HEK293T (cell line): ENCODE data around the gene CYP27C1.

Experiments
- CTCF ChIA-PET: fragments of 350-600 bp; formaldehyde crosslinking; extraction: SDS; loops from one replicate; lab custom pipeline; 2021; ENCODE audit warnings: antibody characterized with exemption, inconsistent platforms; lab: Yijun Ruan, JAX
- POLR2A ChIA-PET: fragments of 350-600 bp; formaldehyde crosslinking; extraction: SDS; loops from one replicate; lab custom pipeline; 2020; ENCODE audit warnings: antibody characterized with exemption, inconsistent platforms; lab: Yijun Ruan, JAX
- DNase-seq: peaks from one replicate; pipeline ENCODE4 v3.0.0; 2012; ENCODE audit warnings: mixed read lengths; ENCODE audit errors: extremely low spot score
- ARNT ChIP-seq: fragments of 450-650 bp; IDR thresholded peaks from 2 replicates; pipeline ENCODE4 v1.6.1; 2017; ENCODE audit warnings: mild to moderate bottlenecking
- BHLHE40 ChIP-seq: fragments of 450-650 bp; IDR thresholded peaks from 2 replicates; pipeline ENCODE4 v1.6.1; 2016; ENCODE audit warnings: mild to moderate bottlenecking, moderate library complexity, borderline replicate concordance
- CTBP1 ChIP-seq: fragments of 450-650 bp; IDR thresholded peaks from 2 replicates; pipeline ENCODE4 v1.6.1; 2016; ENCODE audit warnings: borderline replicate concordance
- ELF4 ChIP-seq: fragments of 450-650 bp; IDR thresholded peaks from 2 replicates; pipeline ENCODE4 v1.6.1; 2017; ENCODE audit warnings: antibody characterized with exemption
- FOXA1 ChIP-seq: fragments of 450-650 bp; IDR thresholded peaks from 2 replicates; pipeline ENCODE4 v1.6.1; 2016; ENCODE audit warnings: mild to moderate bottlenecking
- FOXK2 ChIP-seq: fragments of 450-650 bp; IDR thresholded peaks from 2 replicates; pipeline ENCODE4 v1.6.1; 2016; ENCODE audit warnings: mild to moderate bottlenecking
- FOXM1 ChIP-seq: fragments of 450-650 bp; IDR thresholded peaks from 2 replicates; pipeline ENCODE4 v1.6.1; 2017; ENCODE audit warnings: mild to moderate bottlenecking, borderline replicate concordance
- HDGF ChIP-seq: fragments of 450-650 bp; IDR thresholded peaks from 2 replicates; pipeline ENCODE4 v1.6.1; 2017; ENCODE audit warnings: antibody characterized with exemption, borderline replicate concordance
- L3MBTL2 ChIP-seq: fragments of 450-650 bp; conservative IDR thresholded peaks from 2 replicates; pipeline ENCODE4 v1.6.1; 2016; ENCODE audit warnings: mild to moderate bottlenecking
- LEF1 ChIP-seq: fragments of 450-650 bp; IDR thresholded peaks from 2 replicates; pipeline ENCODE4 v1.6.1; 2017; ENCODE audit warnings: mild to moderate bottlenecking, borderline replicate concordance
- NFRKB ChIP-seq: fragments of 450-650 bp; IDR thresholded peaks from 2 replicates; pipeline ENCODE4 v1.6.1; 2016; ENCODE audit warnings: mild to moderate bottlenecking, moderate library complexity
- SP1 ChIP-seq: fragments of 450-650 bp; IDR thresholded peaks from 2 replicates; pipeline ENCODE4 v1.6.1; 2017
- SUZ12 ChIP-seq: fragments of 450-650 bp; IDR thresholded peaks from 2 replicates; pipeline ENCODE4 v1.6.1; 2016; ENCODE audit warnings: mild to moderate bottlenecking
- TARDBP ChIP-seq: fragments of 450-650 bp; IDR thresholded peaks from 2 replicates; pipeline ENCODE4 v1.6.1; 2016
- ZNF384 ChIP-seq: fragments of 450-650 bp; IDR thresholded peaks from 2 replicates; pipeline ENCODE4 v1.6.1; 2016
- TF ChIP-seq, protein P1 (sequence below): fragments of 450-650 bp; IDR thresholded peaks from 2 replicates; pipeline ENCODE4 v1.6.1; 2016

Gene CYP27C1

GRCh38 chr2:127161176-127162136 is 58.6 kb downstream of the CYP27C1 start:
- TF ChIP-seq TARDBP (no peak), ZNF384 (no peak), FOXA1 (no peak)
- ChIA-PET CTCF (interaction anchor here (0.9 kb wide), 1 partner anchor 36 kb away, joined by 4 read pairs; no protein-coding TSS in a partner anchor), POLR2A (interaction anchor here (0.7 to 1.3 kb wide), 2 partner anchors 9 to 132 kb away, joined by 3 to 4 read pairs; partner anchors contain the start of gene ERCC3)
- DNase-seq: no peak

- ChIA-PET CTCF (interaction anchor here (0.9 kb wide), 1 partner anchor 37 kb away, joined by 4 read pairs; no protein-coding TSS in a partner anchor), POLR2A (interaction anchor here (1.3 kb wide), 1 partner anchor 133 kb away, joined by 4 read pairs; the partner anchor contains the start of gene ERCC3)
- TF ChIP-seq ZNF384: no peak
- no peak for TF ChIP-seq NFRKB
- no peak for TF ChIP-seq FOXK2
- no peak for DNase-seq
Measured at GRCh38 chr2:127160676-127161075, 59.4 kb downstream of the CYP27C1 start.

DNA sequence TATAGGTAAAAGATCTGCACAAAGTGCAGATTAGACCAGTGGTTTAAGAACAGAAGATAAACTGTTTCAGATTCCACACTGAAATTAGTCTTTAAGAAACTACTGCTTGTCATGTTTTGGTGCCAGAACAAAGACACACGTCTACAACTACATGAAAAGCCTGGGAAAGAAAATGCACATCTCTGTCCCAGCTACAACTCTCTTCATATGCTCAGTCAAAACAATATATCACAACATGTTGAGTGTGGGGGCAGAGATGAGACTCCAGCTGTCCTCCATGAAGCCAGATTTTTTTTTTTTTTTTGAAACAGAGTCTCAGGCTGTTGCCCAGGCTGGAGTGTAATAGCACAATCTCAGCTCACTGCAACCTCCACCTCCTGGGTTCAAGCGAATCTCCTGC is 60.6 kb downstream of the CYP27C1 start:
- CTCF ChIA-PET: interaction anchor here (0.6 to 0.7 kb wide), 2 partner anchors 25 to 1439 kb away, joined by 3 to 4 read pairs; no protein-coding TSS in a partner anchor
- POLR2A ChIA-PET: no interaction called here
- no peak for DNase-seq
- no peak for TF ChIP-seq ELF4
- no peak for TF ChIP-seq FOXK2
- no peak for TF ChIP-seq ARNT
- no peak for TF ChIP-seq TARDBP
- TF ChIP-seq FOXM1: no peak
- no peak for TF ChIP-seq SP1
- TF ChIP-seq LEF1: no peak
- no peak for TF ChIP-seq BHLHE40
- no peak for TF ChIP-seq SUZ12
- TF ChIP-seq, protein P1, sequence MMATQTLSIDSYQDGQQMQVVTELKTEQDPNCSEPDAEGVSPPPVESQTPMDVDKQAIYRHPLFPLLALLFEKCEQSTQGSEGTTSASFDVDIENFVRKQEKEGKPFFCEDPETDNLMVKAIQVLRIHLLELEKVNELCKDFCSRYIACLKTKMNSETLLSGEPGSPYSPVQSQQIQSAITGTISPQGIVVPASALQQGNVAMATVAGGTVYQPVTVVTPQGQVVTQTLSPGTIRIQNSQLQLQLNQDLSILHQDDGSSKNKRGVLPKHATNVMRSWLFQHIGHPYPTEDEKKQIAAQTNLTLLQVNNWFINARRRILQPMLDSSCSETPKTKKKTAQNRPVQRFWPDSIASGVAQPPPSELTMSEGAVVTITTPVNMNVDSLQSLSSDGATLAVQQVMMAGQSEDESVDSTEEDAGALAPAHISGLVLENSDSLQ: no peak
- TF ChIP-seq NFRKB: no peak
- TF ChIP-seq CTBP1: no peak
- TF ChIP-seq HDGF: no peak
- TF ChIP-seq ZNF384: no peak
- no peak for TF ChIP-seq L3MBTL2
- no peak for TF ChIP-seq FOXA1

- TF ChIP-seq ELF4 (no peak), FOXK2 (no peak), SUZ12 (no peak), LEF1 (no peak), NFRKB (no peak), SP1 (no peak), ZNF384 (no peak), FOXA1 (no peak), TARDBP (no peak), L3MBTL2 (no peak)
- ChIA-PET POLR2A (no interaction called here), CTCF (interaction anchor here (2.0 kb wide), 1 partner anchor 91 kb away, joined by 7 read pairs; no protein-coding TSS in a partner anchor)
- DNase-seq: no peak
Measured at GRCh38 chr2:127158614-127159290, 61.3 kb downstream of the CYP27C1 start.

DNA sequence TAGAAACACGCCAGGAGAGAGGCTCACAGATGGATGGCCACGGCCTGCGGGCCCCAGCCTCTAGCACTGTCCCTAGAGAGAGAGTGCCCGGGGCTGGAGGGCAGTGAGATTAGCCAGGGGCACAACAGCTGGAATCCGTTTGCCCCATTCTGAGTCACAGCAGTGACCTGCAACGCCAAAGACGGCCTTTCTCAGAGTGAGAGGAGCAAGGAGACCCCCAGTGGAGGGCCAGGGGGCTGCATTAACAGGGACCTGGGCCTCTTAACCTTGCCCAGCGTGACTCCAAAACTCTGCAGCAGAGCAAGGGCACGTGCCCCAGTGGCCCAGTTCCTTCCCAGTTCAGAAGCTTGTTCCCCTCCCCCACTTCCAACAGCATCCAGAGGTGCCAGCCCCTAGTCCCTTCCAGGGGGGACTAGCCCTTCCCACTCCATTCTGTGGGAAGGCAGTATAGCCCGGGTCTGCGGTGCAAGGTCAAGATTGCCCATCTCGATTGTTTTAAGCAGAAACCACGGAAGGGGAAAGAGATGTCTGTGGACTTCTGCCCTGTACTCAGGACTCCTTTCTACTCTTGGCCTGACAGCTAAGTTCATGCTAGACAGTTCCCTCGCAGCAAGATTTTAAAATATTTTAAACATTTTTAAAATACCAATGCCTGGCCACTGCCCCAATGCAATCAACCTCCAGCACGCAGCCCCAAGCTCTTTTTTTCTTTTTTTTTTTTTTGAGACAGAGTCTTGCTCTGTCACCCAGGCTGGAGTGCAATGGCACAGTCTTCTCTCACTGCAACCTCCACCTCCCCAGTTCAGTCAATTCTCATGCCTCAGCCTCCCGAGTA is 62.2 kb downstream of the CYP27C1 start:
- DNase-seq: peak; percentile 39
- POLR2A ChIA-PET: no interaction called here
- no peak for TF ChIP-seq FOXA1
- TF ChIP-seq BHLHE40: no peak
- TF ChIP-seq ELF4: no peak
- TF ChIP-seq L3MBTL2: no peak
- TF ChIP-seq ARNT: no peak
- no peak for TF ChIP-seq TARDBP
- no peak for TF ChIP-seq CTBP1
- CTCF ChIA-PET: interaction anchor here (0.6 to 2.0 kb wide), 3 partner anchors 14 to 93 kb away, joined by 3 to 7 read pairs (median 4); no protein-coding TSS in a partner anchor

DNA sequence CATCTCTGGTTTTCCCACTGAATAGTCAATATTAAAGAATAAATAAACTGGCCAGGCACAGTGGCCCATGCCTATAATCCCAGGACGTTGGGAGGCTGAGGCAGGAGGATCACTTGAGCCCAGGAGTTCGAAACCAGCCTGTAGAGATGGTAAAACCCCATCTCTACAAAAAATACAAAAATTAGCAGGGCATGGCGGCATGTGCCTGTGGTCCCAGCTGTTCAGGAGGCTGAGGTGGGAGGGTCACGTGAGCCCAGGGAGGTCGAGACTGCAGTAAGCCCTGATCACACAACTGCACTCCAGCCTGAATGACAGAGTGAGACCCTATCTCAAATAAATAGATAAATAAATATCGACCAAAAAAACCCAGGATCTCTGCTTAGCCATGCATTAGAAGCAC is 63.0 kb downstream of the CYP27C1 start:
- TF ChIP-seq SP1: no peak
- TF ChIP-seq HDGF: no peak
- no peak for TF ChIP-seq ZNF384
- TF ChIP-seq FOXA1: no peak
- TF ChIP-seq TARDBP: no peak
- TF ChIP-seq CTBP1: no peak
- no peak for TF ChIP-seq ELF4
- no peak for TF ChIP-seq BHLHE40
- no peak for TF ChIP-seq LEF1
- TF ChIP-seq FOXM1: no peak
- TF ChIP-seq SUZ12: no peak
- TF ChIP-seq, protein P1: no peak
- no peak for TF ChIP-seq FOXK2
- TF ChIP-seq NFRKB: no peak
- TF ChIP-seq L3MBTL2: no peak
- no peak for TF ChIP-seq ARNT
- ChIA-PET CTCF (interaction anchor here (0.6 to 2.0 kb wide), 3 partner anchors 15 to 94 kb away, joined by 3 to 7 read pairs (median 4); no protein-coding TSS in a partner anchor), POLR2A (no interaction called here)
- no peak for DNase-seq
